Stomach (tissue), 4 donors: ENCODE results near the gene ZNF831.

Source experiments
- CTCF ChIP-seq, 7 experiments: fragments of 450-650 bp in 4 of 7; fragments of 200-600 bp in 3 of 7; sonication (generic) in 3 of 7; IDR thresholded peaks; one replicate each; pipeline ENCODE4 v1.5.1; 2016 to 2019; ENCODE audit warnings: antibody characterized with exemption in 7 of 7, control low read depth in 2 of 7, mild to moderate bottlenecking in 1 of 7
- EP300 ChIP-seq: sonication (generic); formaldehyde crosslinking; IDR thresholded peaks from one replicate; pipeline ENCODE4 v1.6.1; 2017; ENCODE audit warnings: antibody characterized with exemption
- POLR2A ChIP-seq, 4 donors: fragments of 450-650 bp; IDR thresholded peaks; one replicate each; pipeline ENCODE4 v1.6.1; 2016; ENCODE audit warnings: antibody characterized with exemption in 4 of 4, control low read depth in 2 of 4, mild to moderate bottlenecking in 1 of 4, moderate library complexity in 1 of 4

DNA sequence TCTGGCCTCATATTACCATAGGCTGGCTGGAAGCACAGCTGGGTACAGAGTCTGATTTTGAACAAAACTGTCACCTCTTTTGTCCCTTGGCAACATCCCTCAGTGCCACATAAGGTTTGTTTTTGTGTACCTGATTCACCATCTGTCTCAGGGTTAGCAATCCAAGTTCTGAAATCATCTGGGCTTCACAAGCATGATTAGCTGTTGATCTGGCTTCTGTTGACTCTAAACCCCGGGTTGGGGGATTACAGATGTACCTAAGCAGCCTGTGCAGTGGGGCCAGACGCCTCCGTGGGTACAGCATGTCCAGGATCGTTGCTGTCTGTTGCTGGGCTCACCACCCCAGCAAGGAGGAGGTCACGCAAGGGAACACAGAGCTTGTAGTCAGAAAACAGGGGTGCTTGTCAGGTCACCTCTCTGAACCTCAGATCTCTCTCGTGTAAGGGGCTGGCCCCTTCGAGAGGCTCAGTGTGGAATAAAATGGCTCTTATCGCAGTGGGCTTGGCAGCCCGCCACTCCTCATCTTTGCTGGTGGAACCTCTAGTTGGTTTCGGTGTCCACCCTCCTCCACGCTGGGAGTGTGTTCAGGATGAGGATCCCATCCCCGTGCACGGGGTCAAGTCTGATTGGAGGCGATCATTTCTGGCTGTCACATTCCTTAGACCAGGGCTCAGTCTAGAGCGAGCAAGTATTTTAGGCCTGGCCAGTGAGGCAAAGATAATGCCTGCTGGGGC is 39.2 kb upstream of the ZNF831 start:
- TF ChIP-seq POLR2A (IDR thresholded peaks at IDR 0.05) (no peak), CTCF (IDR thresholded peaks at IDR 0.05) (no peak), EP300 (no peak)
